ENCODE results near the gene MNAT1.

The MNAT1 gene

GRCh38 chr14:60720962-60721325, 13.6 kb upstream of the MNAT1 start:
- TF ChIP-seq TAF1 (IDR thresholded peaks at IDR 0.05; ENCODE audit: borderline replicate concordance, insufficient read depth, low read length), result no peak
- TF ChIP-seq FOXP2 (optimal IDR thresholded peaks at IDR 0.05; ENCODE audit: borderline replicate concordance, extremely low read depth, extremely low read length, insufficient read depth), result no peak
- no peak for TF ChIP-seq REST (IDR thresholded peaks at IDR 0.05; ENCODE audit: insufficient read depth in 1 of 2, low read depth in 2 of 2, low read length in 2 of 2)
- TF ChIP-seq SIN3A (IDR thresholded peaks at IDR 0.05; ENCODE audit: borderline replicate concordance, insufficient read depth, low read length), result no peak
- no peak for TF ChIP-seq POLR2AphosphoS5 (IDR thresholded peaks at IDR 0.05; ENCODE audit: low read depth, low read length)

- no peak for TF ChIP-seq POLR2AphosphoS5 (IDR thresholded peaks at IDR 0.05; ENCODE audit: low read depth, low read length)
- no peak for TF ChIP-seq REST (IDR thresholded peaks at IDR 0.05; ENCODE audit: insufficient read depth in 1 of 2, low read depth in 2 of 2, low read length in 2 of 2)
- no peak for TF ChIP-seq FOXP2 (optimal IDR thresholded peaks at IDR 0.05; ENCODE audit: borderline replicate concordance, extremely low read depth, extremely low read length, insufficient read depth)
- no peak for TF ChIP-seq TAF1 (IDR thresholded peaks at IDR 0.05; ENCODE audit: borderline replicate concordance, insufficient read depth, low read length)
- TF ChIP-seq SIN3A (IDR thresholded peaks at IDR 0.05; ENCODE audit: borderline replicate concordance, insufficient read depth, low read length), result no peak
Measured at GRCh38 chr14:60721326-60722106, 13.0 kb upstream of the MNAT1 start.

- no peak for TF ChIP-seq POLR2AphosphoS5 (IDR thresholded peaks at IDR 0.05; ENCODE audit: low read depth, low read length)
- no peak for TF ChIP-seq FOXP2 (optimal IDR thresholded peaks at IDR 0.05; ENCODE audit: borderline replicate concordance, extremely low read depth, extremely low read length, insufficient read depth)
- no peak for TF ChIP-seq REST (IDR thresholded peaks at IDR 0.05; ENCODE audit: insufficient read depth in 1 of 2, low read depth in 2 of 2, low read length in 2 of 2)
- no peak for TF ChIP-seq SIN3A (IDR thresholded peaks at IDR 0.05; ENCODE audit: borderline replicate concordance, insufficient read depth, low read length)
- no peak for TF ChIP-seq TAF1 (IDR thresholded peaks at IDR 0.05; ENCODE audit: borderline replicate concordance, insufficient read depth, low read length)
Measured at GRCh38 chr14:60722107-60722356, 12.5 kb upstream of the MNAT1 start.

GRCh38 chr14:60722357-60723115, 12.0 kb upstream of the MNAT1 start:
- TF ChIP-seq POLR2AphosphoS5 (IDR thresholded peaks at IDR 0.05; ENCODE audit: low read depth, low read length), result no peak
- no peak for TF ChIP-seq TAF1 (IDR thresholded peaks at IDR 0.05; ENCODE audit: borderline replicate concordance, insufficient read depth, low read length)
- TF ChIP-seq FOXP2 (optimal IDR thresholded peaks at IDR 0.05; ENCODE audit: borderline replicate concordance, extremely low read depth, extremely low read length, insufficient read depth), result no peak
- TF ChIP-seq REST (IDR thresholded peaks at IDR 0.05; ENCODE audit: insufficient read depth in 1 of 2, low read depth in 2 of 2, low read length in 2 of 2), result no peak
- no peak for TF ChIP-seq SIN3A (IDR thresholded peaks at IDR 0.05; ENCODE audit: borderline replicate concordance, insufficient read depth, low read length)
